KOPT-K1 (cell line): ENCODE measurements around the gene NDC80.
A peak's percentile ranks its signal among the peaks of the same experiment; 100 is the strongest.

Experiments
- H3K27ac ChIP-seq: fragments of 200-600 bp; sonication (generic); 2 replicates; pipeline ENCODE4 v1.5.1; 2016; ENCODE audit warnings: antibody characterized with exemption, mild to moderate bottlenecking, low read depth, low read length; ENCODE audit not compliant: poor library complexity, severe bottlenecking
- H3K36me3 ChIP-seq: fragments of 200-600 bp; sonication (generic); 2 replicates; pipeline ENCODE4 v1.5.1; 2017; ENCODE audit warnings: antibody characterized with exemption, mild to moderate bottlenecking, low read length, moderate library complexity; ENCODE audit not compliant: insufficient read depth
- H3K9me3 ChIP-seq: fragments of 200-600 bp; sonication (generic); 2 replicates; pipeline ENCODE4 v1.5.1; 2017; ENCODE audit warnings: antibody characterized with exemption, low read length, mild to moderate bottlenecking; ENCODE audit not compliant: insufficient read depth, poor library complexity, severe bottlenecking

NDC80 gene

GRCh38 chr18:2627821-2628276, 56.5 kb downstream of the NDC80 start:
- H3K36me3 ChIP-seq: no peaks in the 10 kb centered on the region
- no peak overlapping the region for H3K27ac ChIP-seq
- H3K9me3 ChIP-seq: peaks cover 8% of the 10 kb centered on the region

GRCh38 chr18:2629003-2629402, 57.6 kb downstream of the NDC80 start:
- peaks cover 13% of the 10 kb centered on the region for H3K9me3 ChIP-seq
- H3K36me3 ChIP-seq: no peaks in the 10 kb centered on the region
- H3K27ac ChIP-seq: no peak overlapping the region

- peaks cover 19% of the 10 kb centered on the region for H3K9me3 ChIP-seq
- H3K36me3 ChIP-seq: no peaks in the 10 kb centered on the region
- peak overlapping the region; percentile 89 for H3K27ac ChIP-seq
These were observed 64.2 kb downstream of the NDC80 start for GRCh38 chr18:2635586-2635985.

- Histone ChIP-seq H3K9me3 (peaks cover 19% of the 10 kb centered on the region), H3K27ac (peak overlapping the region; percentile 89), H3K36me3 (no peaks in the 10 kb centered on the region)
These were observed 64.8 kb downstream of the NDC80 start for GRCh38 chr18:2636126-2636631.

- H3K36me3 ChIP-seq: no peaks in the 10 kb centered on the region
- peak overlapping the region; percentile 59 for H3K27ac ChIP-seq
These were observed 70.3 kb downstream of the NDC80 start for GRCh38 chr18:2641638-2642037.

GRCh38 chr18:2642771-2643170, 71.4 kb downstream of the NDC80 start:
- no peak overlapping the region for H3K27ac ChIP-seq
- no peaks in the 10 kb centered on the region for H3K36me3 ChIP-seq
- H3K9me3 ChIP-seq: no peaks in the 10 kb centered on the region

More at GRCh38 chr18:2641638-2642037, 70.3 kb downstream of the NDC80 start:
- no peaks in the 10 kb centered on the region for H3K9me3 ChIP-seq

GRCh38 chr18:2644535-2644934, 73.2 kb downstream of the NDC80 start:
- H3K36me3 ChIP-seq: no peaks in the 10 kb centered on the region
- H3K27ac ChIP-seq: no peak overlapping the region
- H3K9me3 ChIP-seq: no peaks in the 10 kb centered on the region

- no peaks in the 10 kb centered on the region for H3K36me3 ChIP-seq
- H3K9me3 ChIP-seq: no peaks in the 10 kb centered on the region
- no peak overlapping the region for H3K27ac ChIP-seq
These were observed 80.6 kb downstream of the NDC80 start for GRCh38 chr18:2651981-2652380.

GRCh38 chr18:2653467-2653866, 82.1 kb downstream of the NDC80 start:
- Histone ChIP-seq H3K9me3 (no peaks in the 10 kb centered on the region), H3K27ac (no peak overlapping the region), H3K36me3 (peaks cover 9% of the 10 kb centered on the region; the same call in 1 of the 2 replicates)

- H3K9me3 ChIP-seq: no peaks in the 10 kb centered on the region
- peaks cover 10% of the 10 kb centered on the region; the same call in 1 of the 2 replicates for H3K36me3 ChIP-seq
- peak overlapping the region; percentile 94 for H3K27ac ChIP-seq
These were observed 83.0 kb downstream of the NDC80 start for GRCh38 chr18:2654169-2654927.

GRCh38 chr18:2654928-2655177, 83.5 kb downstream of the NDC80 start:
- H3K9me3 ChIP-seq: no peaks in the 10 kb centered on the region
- H3K27ac ChIP-seq: peak overlapping the region; percentile 94
- peaks cover 10% of the 10 kb centered on the region for H3K36me3 ChIP-seq

- Histone ChIP-seq H3K27ac (peak within 1 kb of the TSS; percentile 94), H3K9me3 (no peaks in the 10 kb centered on the region), H3K36me3 (peaks cover 11% of the 10 kb centered on the region)
These were observed 84.0 kb downstream of the NDC80 start, which contains the start of gene SMCHD1 for GRCh38 chr18:2655178-2655953. SMCHD1 (plus strand) TSS chr18:2655726; CDS start chr18:2656076, 350 bp downstream.

GRCh38 chr18:2655954-2656236, 84.5 kb downstream of the NDC80 start:
- Histone ChIP-seq H3K9me3 (no peaks in the 10 kb centered on the region), H3K27ac (peak overlapping the region; percentile 94), H3K36me3 (peaks cover 16% of the 10 kb centered on the region)

GRCh38 chr18:2656237-2656980, 85.1 kb downstream of the NDC80 start:
- Histone ChIP-seq H3K27ac (peak overlapping the region; percentile 94), H3K9me3 (no peaks in the 10 kb centered on the region)

GRCh38 chr18:2656981-2657512, 85.7 kb downstream of the NDC80 start:
- no peaks in the 10 kb centered on the region for H3K9me3 ChIP-seq
- peaks cover 19% of the 10 kb centered on the region for H3K36me3 ChIP-seq
- peak overlapping the region; percentile 94 for H3K27ac ChIP-seq

More at GRCh38 chr18:2656237-2656980, 85.1 kb downstream of the NDC80 start:
- H3K36me3 ChIP-seq: peaks cover 19% of the 10 kb centered on the region
